ENCODE measurements around the gene NCOR1. TPM values are rescaled to one million over a fixed set of nuclear protein-coding genes. Genes with fewer than 3 reads are reported as not detected.

NCOR1 gene
- total RNA-seq, 8 experiments from 2014 or later, result 35.3 to 132 (median 64.3) TPM

GRCh38 chr17:16019347-16019746 is 196.0 kb downstream of the NCOR1 start:
- in situ Hi-C loops (cut with MboI; ENCODE audit: low pct_unique_long_range_greater_than_20kb in 2 of 9, low sequenced_read_pairs in 9 of 9, unreplicated experiment in 9 of 9), result no loop called here
- H3K4me1 ChIP-seq (replicated peaks in 1 of 2), result no peaks in the 10 kb centered on the region
- WGBS, 10 experiments, result 80 to 100% (median 100%) methylated on average over 1 of the region's 1 CpG; no CpG with 5 or more reads in 4 of the 10 experiments
- H3K27ac ChIP-seq, result no peak overlapping the region
- ATAC-seq (replicated peaks in 6 of 8), result no peak
- H3K4me3 ChIP-seq, result no peak overlapping the region

GRCh38 chr17:16013943-16014407 is 201.4 kb downstream of the NCOR1 start:
- peak in 6 of 8 experiments; percentile 35 to 79 (median 62) for ATAC-seq (replicated peaks in 6 of 8)
- Histone ChIP-seq H3K27ac (no peak overlapping the region), H3K4me1 (replicated peaks in 1 of 2) (no peaks in the 10 kb centered on the region), H3K4me3 (no peak overlapping the region)
- in situ Hi-C loops (cut with MboI; ENCODE audit: low pct_unique_long_range_greater_than_20kb in 2 of 9, low sequenced_read_pairs in 9 of 9, unreplicated experiment in 9 of 9), result no loop called here
- WGBS, 10 experiments, result 0 to 73% (median 41%) methylated on average over 1 to 3 of the region's 3 CpGs; no CpG with 5 or more reads in 1 of the 10 experiments

DNA sequence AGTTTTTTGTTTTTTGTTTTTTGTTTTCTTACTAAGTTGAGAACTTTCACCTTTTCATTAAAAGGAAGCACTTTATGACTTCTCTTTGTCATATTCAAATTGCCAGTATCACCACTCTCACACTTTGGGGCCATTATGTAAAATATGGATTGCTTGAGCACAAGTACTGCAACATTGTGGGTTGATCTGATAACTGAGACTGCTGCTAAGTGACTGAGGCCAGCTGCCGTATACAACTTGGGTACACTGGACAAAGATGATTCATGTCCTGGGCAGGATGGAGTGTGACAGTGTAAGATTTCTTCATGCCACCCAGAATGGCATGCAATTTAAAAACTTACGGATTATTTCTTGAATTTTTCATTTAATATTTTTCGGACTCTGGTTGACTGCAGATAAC is 207.9 kb downstream of the NCOR1 start:
- 90 to 100% (median 100%) methylated on average over 1 to 3 of the region's 3 CpGs for WGBS, 10 experiments
- in situ Hi-C loops (cut with MboI; ENCODE audit: low pct_unique_long_range_greater_than_20kb in 2 of 9, low sequenced_read_pairs in 9 of 9, unreplicated experiment in 9 of 9), result no loop called here
- H3K27ac ChIP-seq, result no peak overlapping the region
- H3K4me1 ChIP-seq (replicated peaks in 1 of 2), result no peaks in the 10 kb centered on the region
- H3K4me3 ChIP-seq, result no peak overlapping the region
- no peak for ATAC-seq (replicated peaks in 6 of 8)

DNA sequence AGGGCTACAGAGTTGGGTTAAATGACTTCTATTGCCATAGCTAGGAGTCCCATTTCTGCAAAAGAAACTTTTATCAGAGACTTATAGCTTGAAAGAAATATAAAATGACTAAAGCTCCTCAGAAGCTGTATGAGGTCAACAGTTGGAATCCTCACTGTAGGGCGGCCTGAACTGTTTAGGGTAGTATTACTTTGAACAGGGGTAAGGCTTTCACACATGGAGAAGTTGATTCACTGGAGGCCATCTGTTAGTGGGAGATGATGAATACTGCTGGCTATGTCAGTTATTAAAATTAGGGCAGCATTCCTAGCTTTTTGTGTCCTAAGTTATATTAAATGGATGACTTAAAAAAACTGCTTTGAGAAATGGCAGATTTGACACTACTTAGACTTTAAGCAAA is 209.7 kb downstream of the NCOR1 start:
- H3K4me1 ChIP-seq (replicated peaks in 1 of 2), result peaks cover 4 to 6% of the 10 kb centered on the region in 2 donors
- ATAC-seq (replicated peaks in 6 of 8), result no peak
- WGBS, 10 experiments, result 83 to 100% (median 100%) methylated on average over 1 of the region's 1 CpG; no CpG with 5 or more reads in 3 of the 10 experiments
- in situ Hi-C loops (cut with MboI; ENCODE audit: low pct_unique_long_range_greater_than_20kb in 2 of 9, low sequenced_read_pairs in 9 of 9, unreplicated experiment in 9 of 9), result no loop called here
- no peak overlapping the region for H3K27ac ChIP-seq
- no peak overlapping the region for H3K4me3 ChIP-seq

GRCh38 chr17:16003841-16004240 is 211.5 kb downstream of the NCOR1 start:
- H3K27ac ChIP-seq, result no peak overlapping the region
- in situ Hi-C loops (cut with MboI; ENCODE audit: low pct_unique_long_range_greater_than_20kb in 2 of 9, low sequenced_read_pairs in 9 of 9, unreplicated experiment in 9 of 9), result no loop called here
- no peak for ATAC-seq (replicated peaks in 6 of 8)
- H3K4me3 ChIP-seq, result no peak overlapping the region
- H3K4me1 ChIP-seq (replicated peaks in 1 of 2), result peaks cover 4 to 6% of the 10 kb centered on the region in 2 donors
- 83 to 100% (median 100%) methylated on average over 1 of the region's 1 CpG; no CpG with 5 or more reads in 4 of the 10 experiments for WGBS, 10 experiments

GRCh38 chr17:16002708-16003260 is 212.6 kb downstream of the NCOR1 start:
- peaks cover 9 to 10% of the 10 kb centered on the region in 2 donors for H3K4me1 ChIP-seq (replicated peaks in 1 of 2)
- in situ Hi-C loops (cut with MboI; ENCODE audit: low pct_unique_long_range_greater_than_20kb in 2 of 9, low sequenced_read_pairs in 9 of 9, unreplicated experiment in 9 of 9), result no loop called here
- no peak overlapping the region for H3K27ac ChIP-seq
- WGBS, 10 experiments, result 80 to 100% (median 100%) methylated on average over 1 to 2 of the region's 2 CpGs; no CpG with 5 or more reads in 2 of the 10 experiments
- no peak overlapping the region for H3K4me3 ChIP-seq
- no peak for ATAC-seq (replicated peaks in 6 of 8)

GRCh38 chr17:16001226-16001897 is 214.0 kb downstream of the NCOR1 start:
- Histone ChIP-seq H3K4me1 (replicated peaks in 1 of 2) (peaks cover 9 to 10% of the 10 kb centered on the region in 2 donors), H3K4me3 (peak overlapping the region in 3 of 5 donors; percentile 55 to 73 (median 59)), H3K27ac (no peak overlapping the region)
- in situ Hi-C loops (cut with MboI; ENCODE audit: low pct_unique_long_range_greater_than_20kb in 2 of 9, low sequenced_read_pairs in 9 of 9, unreplicated experiment in 9 of 9), result no loop called here
- no peak for ATAC-seq (replicated peaks in 6 of 8)

DNA sequence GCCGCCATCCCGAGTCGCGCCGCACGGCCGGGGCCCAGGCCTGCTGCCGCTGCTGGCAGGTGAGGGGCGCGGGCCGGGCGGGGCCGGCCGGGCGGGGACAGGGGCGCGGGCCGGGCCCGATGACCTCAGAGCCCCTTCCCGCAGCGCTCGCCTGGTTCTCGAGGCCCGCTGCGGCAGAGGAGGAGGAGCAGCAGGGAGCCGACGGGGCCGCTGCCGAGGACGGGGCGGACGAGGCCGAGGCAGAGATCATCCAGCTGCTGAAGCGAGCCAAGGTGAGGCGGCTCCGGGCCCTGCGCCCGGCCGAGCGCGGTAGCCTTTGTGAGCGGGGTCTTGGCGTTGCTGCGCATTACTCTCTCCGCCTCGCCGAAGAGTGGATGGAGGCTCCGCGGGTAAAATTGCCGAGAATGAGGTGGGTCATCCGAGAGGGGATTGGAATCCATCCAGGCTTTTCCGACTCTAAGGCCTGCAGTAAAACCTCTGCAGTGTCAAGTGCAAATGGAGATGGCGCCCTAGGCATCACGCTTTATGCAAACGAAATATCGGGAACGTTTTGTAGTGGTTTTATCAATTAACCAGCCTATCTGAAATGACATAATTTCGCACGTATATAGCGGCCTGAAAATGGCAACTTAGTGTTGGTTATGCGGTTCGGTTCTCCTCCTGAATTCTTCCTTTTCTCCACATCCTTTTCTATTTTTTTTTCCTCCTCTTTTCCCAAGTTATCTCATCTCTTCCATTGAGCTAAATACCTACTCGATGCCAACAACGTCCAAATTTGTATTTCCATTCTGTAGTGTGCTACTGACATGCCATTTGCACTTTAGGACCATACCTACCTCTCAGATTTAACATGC is 215.1 kb downstream of the NCOR1 start:
- ATAC-seq (replicated peaks in 6 of 8), result peak; percentile 36 to 70 (median 66)
- Histone ChIP-seq H3K4me1 (replicated peaks in 1 of 2) (peaks cover 9 to 10% of the 10 kb centered on the region in 2 donors), H3K4me3 (peak overlapping the region; percentile 46 to 73 (median 59)), H3K27ac (peak overlapping the region; percentile 81 to 91)
- in situ Hi-C loops (cut with MboI; ENCODE audit: low pct_unique_long_range_greater_than_20kb in 2 of 9, low sequenced_read_pairs in 9 of 9, unreplicated experiment in 9 of 9), result loop anchor here in 2 of 9 experiments (25.0 kb wide), 2 partner anchors 163 to 738 kb away; partner anchors contain the start of gene PMP22 (in 1 of the 2)
- 0 to 12% (median 5%) methylated on average over 2 to 16 of the region's 64 CpGs for WGBS, 10 experiments

DNA sequence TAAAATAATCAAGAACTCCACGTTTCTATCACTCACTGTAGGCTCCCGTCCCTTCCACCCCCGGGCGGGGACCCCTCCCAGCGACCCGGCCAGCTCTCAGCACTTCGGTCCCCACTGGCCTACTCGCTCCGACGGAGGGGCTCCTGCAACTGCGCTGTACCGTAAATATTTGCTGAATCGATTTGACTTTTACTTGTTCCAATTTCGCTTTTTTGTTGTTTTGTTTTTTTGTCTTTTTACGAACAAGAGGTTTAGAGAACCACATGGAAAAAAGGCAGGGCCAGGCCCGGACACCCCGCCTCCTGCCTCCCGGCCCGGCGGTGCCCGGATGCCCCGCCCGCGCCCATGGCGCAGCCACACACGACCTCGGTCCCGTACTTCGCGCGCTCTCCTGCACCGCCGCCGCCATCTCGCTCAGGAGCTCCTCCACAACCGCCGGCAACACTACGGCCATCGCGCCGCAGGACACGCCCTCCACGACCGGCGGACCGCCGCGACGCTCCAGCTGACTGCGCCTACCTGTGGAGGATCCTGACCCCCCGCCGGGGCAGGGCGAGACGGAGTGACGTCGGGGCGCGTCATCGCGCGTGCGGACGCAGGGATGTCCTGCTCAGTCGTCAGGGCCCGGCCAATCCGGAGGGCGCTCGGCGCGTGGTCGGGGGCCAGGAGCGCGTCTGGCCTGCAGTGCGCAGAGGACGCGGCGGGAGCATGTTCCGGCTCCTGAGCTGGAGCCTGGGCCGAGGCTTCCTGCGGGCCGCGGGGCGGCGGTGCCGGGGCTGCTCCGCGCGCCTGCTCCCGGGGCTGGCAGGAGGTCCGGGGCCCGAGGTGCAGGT is 216.0 kb downstream of the NCOR1 start, which contains the start of the genes TTC19 and ZSWIM7:
Gene TTC19, plus strand, starts transcription at position 684 of the 833 bp plus-strand sequence. Its CDS starts 25 bp downstream, at position 709.
Gene ZSWIM7, minus strand, starts transcription at position 564 of the 833 bp plus-strand sequence. Its CDS starts 110 bp downstream, at position 454.
- 0 to 2% (median 0%) methylated on average over 2 to 13 of the region's 91 CpGs; no CpG with 5 or more reads in 1 of the 10 experiments for WGBS, 10 experiments
- H3K4me3 ChIP-seq, result peak within 1 kb of the TSS; percentile 46 to 73 (median 59)
- peak; percentile 88 to 97 (median 96) for ATAC-seq (replicated peaks in 6 of 8)
- peak within 1 kb of the TSS; percentile 81 to 91 for H3K27ac ChIP-seq
- peaks cover 9 to 10% of the 10 kb centered on the region in 2 donors for H3K4me1 ChIP-seq (replicated peaks in 1 of 2)
- in situ Hi-C loops (cut with MboI; ENCODE audit: low pct_unique_long_range_greater_than_20kb in 2 of 9, low sequenced_read_pairs in 9 of 9, unreplicated experiment in 9 of 9), result loop anchor here in 2 of 9 experiments (25.0 kb wide), 2 partner anchors 162 to 737 kb away; partner anchors contain the start of gene PMP22 (in 1 of the 2)

DNA sequence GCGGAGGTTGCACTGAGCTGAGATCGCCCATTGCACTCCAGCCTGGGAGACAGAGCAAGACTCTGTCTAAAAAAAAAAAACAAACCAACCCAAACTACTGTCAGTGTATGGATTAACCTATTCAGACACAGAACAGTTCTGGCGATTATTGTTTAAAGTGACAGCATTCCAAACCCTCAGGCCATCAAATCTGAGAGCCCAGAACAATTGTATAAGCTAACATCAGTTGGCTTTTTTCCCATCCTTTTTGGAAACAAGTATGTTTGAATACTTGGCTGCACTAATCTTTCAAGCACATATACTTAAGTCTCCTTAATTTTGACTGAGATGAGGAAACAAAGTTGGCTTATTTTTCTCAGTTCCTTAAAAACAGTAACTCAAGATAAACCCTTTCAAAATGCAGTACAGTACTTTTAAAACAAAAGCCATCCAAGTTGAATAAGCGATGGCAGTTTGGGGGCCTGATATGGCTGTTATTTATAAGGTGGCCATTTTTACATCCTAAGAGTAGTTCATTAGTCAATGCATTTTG is 217.2 kb downstream of the NCOR1 start:
- Histone ChIP-seq H3K27ac (no peak overlapping the region), H3K4me1 (replicated peaks in 1 of 2) (peaks cover 9 to 10% of the 10 kb centered on the region in 2 donors), H3K4me3 (peak overlapping the region in 4 of 5 donors; percentile 46 to 73 (median 62))
- 43 to 100% (median 90%) methylated on average over 1 to 4 of the region's 4 CpGs for WGBS, 10 experiments
- in situ Hi-C loops (cut with MboI; ENCODE audit: low pct_unique_long_range_greater_than_20kb in 2 of 9, low sequenced_read_pairs in 9 of 9, unreplicated experiment in 9 of 9), result loop anchor here in 2 of 9 experiments (25.0 kb wide), 2 partner anchors 161 to 736 kb away; partner anchors contain the start of gene PMP22 (in 1 of the 2)
- ATAC-seq (replicated peaks in 6 of 8), result no peak

DNA sequence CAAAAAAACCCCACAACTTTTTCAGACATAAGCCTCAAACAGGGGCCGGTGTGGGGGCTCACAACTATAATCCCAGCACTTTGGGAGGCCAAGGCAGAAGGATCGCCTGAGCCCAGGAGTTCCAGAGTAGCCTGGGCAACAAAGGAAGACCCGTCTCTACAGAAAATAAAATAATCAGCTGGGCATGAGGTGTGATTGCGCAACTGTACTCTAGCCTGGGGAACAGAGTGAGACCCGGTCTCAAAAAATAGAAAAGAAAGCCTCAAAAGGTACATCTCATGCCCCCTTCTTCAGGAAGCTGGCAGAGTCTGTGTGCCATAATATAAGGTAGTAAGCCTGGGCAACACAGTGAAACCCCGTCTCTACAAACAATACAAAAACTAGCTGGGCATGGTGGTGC is 219.0 kb downstream of the NCOR1 start:
- ATAC-seq (replicated peaks in 6 of 8), result no peak
- 50 to 100% (median 80%) methylated on average over 1 to 6 of the region's 6 CpGs; no CpG with 5 or more reads in 3 of the 10 experiments for WGBS, 10 experiments
- H3K4me3 ChIP-seq, result no peak overlapping the region
- in situ Hi-C loops (cut with MboI; ENCODE audit: low pct_unique_long_range_greater_than_20kb in 2 of 9, low sequenced_read_pairs in 9 of 9, unreplicated experiment in 9 of 9), result loop anchor here in 2 of 9 experiments (25.0 kb wide), 2 partner anchors 159 to 734 kb away; partner anchors contain the start of gene PMP22 (in 1 of the 2)
- no peak overlapping the region for H3K27ac ChIP-seq
- peaks cover 9 to 10% of the 10 kb centered on the region in 2 donors for H3K4me1 ChIP-seq (replicated peaks in 1 of 2)

Data from motor neuron (in vitro differentiated cells).